ENCODE measurements around the gene INKA1. TPM values are rescaled to one million over a fixed set of nuclear protein-coding genes. Genes with fewer than 3 reads are reported as not detected.

The INKA1 gene
- total and polyA plus RNA-seq, 2 donors (not counting 1 experiment from before 2014, with no cell fraction given), result 6.5 to 7.3 TPM

DNA sequence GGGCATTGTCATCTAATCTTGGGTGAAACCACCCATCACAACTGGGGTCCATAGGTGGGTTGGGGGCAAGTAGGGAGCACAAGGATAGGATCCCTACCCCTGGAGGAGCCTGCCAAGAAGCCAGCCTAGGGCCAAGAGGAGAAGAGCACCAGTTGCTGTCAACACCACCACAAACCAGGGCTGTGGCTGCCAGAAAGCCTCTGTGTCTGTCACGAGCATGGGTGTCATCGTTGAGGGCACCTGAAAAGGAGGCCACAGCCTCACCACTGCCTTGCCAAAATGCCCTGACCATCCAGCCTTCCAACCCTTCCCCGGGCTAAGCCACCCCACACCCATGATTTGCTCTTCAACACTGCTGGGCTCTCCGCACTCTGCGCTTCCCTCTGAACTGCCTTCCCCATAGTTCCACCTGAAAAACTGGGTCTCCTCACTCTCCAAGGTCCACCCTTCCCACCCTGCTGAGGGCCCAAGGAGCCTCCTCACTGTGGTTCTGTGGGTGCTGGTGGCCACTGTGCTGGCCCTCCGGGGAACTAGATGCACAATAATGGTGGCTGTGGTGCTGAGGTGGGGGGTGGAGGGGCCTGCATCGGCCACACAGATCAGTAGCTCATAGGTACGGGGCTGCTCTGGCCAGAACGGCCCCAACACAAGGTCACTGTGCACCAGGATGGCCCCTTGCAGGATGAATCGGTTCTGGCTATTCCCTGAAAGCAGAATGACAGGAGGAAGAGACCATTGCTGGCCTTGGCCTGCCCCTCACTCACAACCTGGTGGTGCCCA, 10.5 kb upstream of the INKA1 start:
- TF ChIP-seq, protein P1, sequence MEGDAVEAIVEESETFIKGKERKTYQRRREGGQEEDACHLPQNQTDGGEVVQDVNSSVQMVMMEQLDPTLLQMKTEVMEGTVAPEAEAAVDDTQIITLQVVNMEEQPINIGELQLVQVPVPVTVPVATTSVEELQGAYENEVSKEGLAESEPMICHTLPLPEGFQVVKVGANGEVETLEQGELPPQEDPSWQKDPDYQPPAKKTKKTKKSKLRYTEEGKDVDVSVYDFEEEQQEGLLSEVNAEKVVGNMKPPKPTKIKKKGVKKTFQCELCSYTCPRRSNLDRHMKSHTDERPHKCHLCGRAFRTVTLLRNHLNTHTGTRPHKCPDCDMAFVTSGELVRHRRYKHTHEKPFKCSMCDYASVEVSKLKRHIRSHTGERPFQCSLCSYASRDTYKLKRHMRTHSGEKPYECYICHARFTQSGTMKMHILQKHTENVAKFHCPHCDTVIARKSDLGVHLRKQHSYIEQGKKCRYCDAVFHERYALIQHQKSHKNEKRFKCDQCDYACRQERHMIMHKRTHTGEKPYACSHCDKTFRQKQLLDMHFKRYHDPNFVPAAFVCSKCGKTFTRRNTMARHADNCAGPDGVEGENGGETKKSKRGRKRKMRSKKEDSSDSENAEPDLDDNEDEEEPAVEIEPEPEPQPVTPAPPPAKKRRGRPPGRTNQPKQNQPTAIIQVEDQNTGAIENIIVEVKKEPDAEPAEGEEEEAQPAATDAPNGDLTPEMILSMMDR (conservative IDR thresholded peaks at IDR 0.05 in 1 of 2, IDR thresholded peaks at IDR 0.05 in 1 of 2; ENCODE audit: low read depth in 1 of 2, low read length in 2 of 2), result no peak
- TF ChIP-seq EZH2 (IDR thresholded peaks at IDR 0.05; ENCODE audit: low read length, missing control alignments), result no peak
- Histone ChIP-seq H3K36me3 (ENCODE audit: control insufficient read depth, insufficient read depth, low read length) (no peaks in the 10 kb centered on the region), H2AFZ (ENCODE audit: low read length) (no peak overlapping the region)

DNA sequence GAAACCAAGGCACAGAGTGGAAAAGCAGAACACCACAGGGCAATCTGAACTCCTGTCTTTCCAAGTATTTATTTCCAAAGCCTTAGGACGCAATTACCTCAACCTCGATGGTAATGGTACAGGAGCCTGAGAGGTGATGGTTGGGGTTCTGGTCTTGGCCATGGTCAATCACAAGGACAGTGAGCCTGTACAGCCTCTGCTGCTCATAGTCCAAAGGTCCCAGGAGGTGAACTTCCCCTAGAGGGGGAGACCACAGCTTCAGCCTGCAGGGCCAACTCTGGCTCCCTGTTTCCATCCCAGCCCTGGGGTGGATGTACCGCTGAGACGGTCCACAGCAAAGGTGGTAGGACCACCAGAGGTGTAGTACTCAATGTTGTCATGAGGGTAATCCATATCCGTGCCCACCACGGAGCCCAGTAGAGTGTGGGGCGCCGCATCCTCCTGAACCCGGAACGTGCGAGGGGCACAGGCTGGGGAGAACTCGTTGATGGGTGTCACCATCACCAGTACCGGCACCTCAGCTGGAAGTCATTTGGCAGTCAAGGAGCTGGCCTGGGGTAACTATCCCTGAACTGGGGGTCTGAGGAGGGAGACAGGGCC, 9.5 kb upstream of the INKA1 start:
- Histone ChIP-seq H3K4me3 (replicated peaks in 1 of 4; ENCODE audit: control extremely low read depth in 1 of 4, insufficient read depth in 1 of 4, low read depth in 3 of 4, low read length in 4 of 4) (no peak overlapping the region), H3K4me1 (ENCODE audit: control insufficient read depth, extremely low read depth, insufficient read depth, low read length) (no peaks in the 10 kb centered on the region), H3K27me3 (ENCODE audit: control insufficient read depth, insufficient read depth, low read length) (no peaks in the 10 kb centered on the region), H3K27ac (ENCODE audit: insufficient read depth, low read length) (no peak overlapping the region), H4K20me1 (ENCODE audit: control insufficient read depth, extremely low read depth, insufficient read depth, low read length) (no peaks in the 10 kb centered on the region), H3K79me2 (ENCODE audit: control insufficient read depth, insufficient read depth, low read length) (no peaks in the 10 kb centered on the region), H3K9me3 (ENCODE audit: control insufficient read depth, insufficient read depth, low read depth, low read length) (no peaks in the 10 kb centered on the region), H2AFZ (ENCODE audit: low read length) (no peak overlapping the region), H3K36me3 (ENCODE audit: control insufficient read depth, insufficient read depth, low read length) (no peaks in the 10 kb centered on the region), H3K4me2 (ENCODE audit: extremely low read depth, insufficient read depth, low read length) (no peak overlapping the region), H3K9ac (ENCODE audit: insufficient read depth, low read length) (no peak overlapping the region)
- TF ChIP-seq, protein P1 (conservative IDR thresholded peaks at IDR 0.05 in 1 of 2, IDR thresholded peaks at IDR 0.05 in 1 of 2; ENCODE audit: low read depth in 1 of 2, low read length in 2 of 2), result no peak
- no peak for TF ChIP-seq EZH2 (IDR thresholded peaks at IDR 0.05; ENCODE audit: low read length, missing control alignments)
- DNase-seq (ENCODE audit: low read depth in 2 of 2), result no peak

More for the DNA sequence above, 10.5 kb upstream of the INKA1 start:
- Histone ChIP-seq H3K4me3 (replicated peaks in 1 of 4; ENCODE audit: control extremely low read depth in 1 of 4, insufficient read depth in 1 of 4, low read depth in 3 of 4, low read length in 4 of 4) (no peak overlapping the region), H3K4me2 (ENCODE audit: extremely low read depth, insufficient read depth, low read length) (no peak overlapping the region), H3K27me3 (ENCODE audit: control insufficient read depth, insufficient read depth, low read length) (no peaks in the 10 kb centered on the region), H4K20me1 (ENCODE audit: control insufficient read depth, extremely low read depth, insufficient read depth, low read length) (no peaks in the 10 kb centered on the region), H3K79me2 (ENCODE audit: control insufficient read depth, insufficient read depth, low read length) (no peaks in the 10 kb centered on the region), H3K4me1 (ENCODE audit: control insufficient read depth, extremely low read depth, insufficient read depth, low read length) (no peaks in the 10 kb centered on the region), H3K9ac (ENCODE audit: insufficient read depth, low read length) (no peak overlapping the region), H3K27ac (ENCODE audit: insufficient read depth, low read length) (no peak overlapping the region), H3K9me3 (ENCODE audit: control insufficient read depth, insufficient read depth, low read depth, low read length) (no peaks in the 10 kb centered on the region)
- DNase-seq (ENCODE audit: low read depth in 2 of 2), result no peak

- H3K4me2 ChIP-seq (ENCODE audit: extremely low read depth, insufficient read depth, low read length), result no peak overlapping the region
- H3K9ac ChIP-seq (ENCODE audit: insufficient read depth, low read length), result no peak overlapping the region
- no peak for DNase-seq (ENCODE audit: low read depth in 2 of 2)
- no peaks in the 10 kb centered on the region for H4K20me1 ChIP-seq (ENCODE audit: control insufficient read depth, extremely low read depth, insufficient read depth, low read length)
- no peak overlapping the region for H3K4me3 ChIP-seq (replicated peaks in 1 of 4; ENCODE audit: control extremely low read depth in 1 of 4, insufficient read depth in 1 of 4, low read depth in 3 of 4, low read length in 4 of 4)
- no peak overlapping the region for H3K27ac ChIP-seq (ENCODE audit: insufficient read depth, low read length)
- H3K4me1 ChIP-seq (ENCODE audit: control insufficient read depth, extremely low read depth, insufficient read depth, low read length), result peaks cover 3% of the 10 kb centered on the region
- TF ChIP-seq EZH2 (IDR thresholded peaks at IDR 0.05; ENCODE audit: low read length, missing control alignments), result no peak
- TF ChIP-seq, protein P1 (conservative IDR thresholded peaks at IDR 0.05 in 1 of 2, IDR thresholded peaks at IDR 0.05 in 1 of 2; ENCODE audit: low read depth in 1 of 2, low read length in 2 of 2), result no peak
- no peaks in the 10 kb centered on the region for H3K79me2 ChIP-seq (ENCODE audit: control insufficient read depth, insufficient read depth, low read length)
- H3K27me3 ChIP-seq (ENCODE audit: control insufficient read depth, insufficient read depth, low read length), result no peaks in the 10 kb centered on the region
- no peaks in the 10 kb centered on the region for H3K9me3 ChIP-seq (ENCODE audit: control insufficient read depth, insufficient read depth, low read depth, low read length)
- H3K36me3 ChIP-seq (ENCODE audit: control insufficient read depth, insufficient read depth, low read length), result no peaks in the 10 kb centered on the region
- H2AFZ ChIP-seq (ENCODE audit: low read length), result no peak overlapping the region
Observed at GRCh38 chr3:49794431-49794830, 8.6 kb upstream of the INKA1 start.

Data from fibroblast of lung (primary cell).